GM10266 (cell line): ENCODE measurements around the gene RPL14.

Source experiments
- DNase-seq: peaks from one replicate; pipeline ENCODE4 v3.0.0; 2012; ENCODE audit errors: extremely low spot score
- CTCF ChIP-seq: IDR thresholded peaks from 2 replicates; pipeline ENCODE4 v1.5.1; 2012; ENCODE audit warnings: mild to moderate bottlenecking, low read depth; ENCODE audit not compliant: control insufficient read depth, insufficient read depth; ENCODE audit errors: missing control alignments

The RPL14 gene

GRCh38 chr3:40432793-40433192 is 24.3 kb upstream of the RPL14 start:
- no peak for TF ChIP-seq CTCF
- DNase-seq, result no peak

GRCh38 chr3:40437889-40438288 is 19.2 kb upstream of the RPL14 start:
- no peak for TF ChIP-seq CTCF
- DNase-seq, result no peak

GRCh38 chr3:40445062-40445461 is 12.1 kb upstream of the RPL14 start:
- no peak for DNase-seq
- no peak for TF ChIP-seq CTCF

- no peak for TF ChIP-seq CTCF
- DNase-seq, result no peak
Observed at GRCh38 chr3:40445880-40446279, 11.3 kb upstream of the RPL14 start.

GRCh38 chr3:40450438-40450837 is 6.7 kb upstream of the RPL14 start:
- no peak for DNase-seq
- TF ChIP-seq CTCF, result no peak

- no peak for TF ChIP-seq CTCF
Observed at GRCh38 chr3:40451551-40451950, 5.6 kb upstream of the RPL14 start.

GRCh38 chr3:40452057-40452456 is 5.1 kb upstream of the RPL14 start:
- TF ChIP-seq CTCF, result no peak
- DNase-seq, result no peak

More at GRCh38 chr3:40451551-40451950, 5.6 kb upstream of the RPL14 start:
- no peak for DNase-seq
